DOHH2 (cell line): ENCODE results near the gene RPN1.
A peak's percentile ranks its signal among the peaks of the same experiment; 100 is the strongest.

Experiments used
- H3F3A ChIP-seq: fragments of 200-600 bp; sonication (generic), shearing (Covaris generic); 2 replicates; pipeline ENCODE4 v1.6.0; 2016; ENCODE audit warnings: antibody characterized with exemption, mild to moderate bottlenecking; ENCODE audit not compliant: control insufficient read depth, insufficient read depth
- H3K27ac ChIP-seq: fragments of 200-600 bp; sonication (generic); 2 replicates; pipeline ENCODE4 v1.5.1; 2014; ENCODE audit warnings: low read depth, mild to moderate bottlenecking, low read length, moderate library complexity
- H3K27me3 ChIP-seq: fragments of 200-600 bp; sonication (generic); 2 replicates; pipeline ENCODE4 v1.6.1; 2014; ENCODE audit warnings: mild to moderate bottlenecking, low read length, mixed read lengths; ENCODE audit not compliant: control insufficient read depth
- H3K36me3 ChIP-seq: fragments of 200-600 bp; sonication (generic); 2 replicates; pipeline ENCODE4 v1.6.1; 2014; ENCODE audit warnings: mild to moderate bottlenecking, low read length, moderate library complexity, mixed read lengths; ENCODE audit not compliant: control insufficient read depth
- H3K4me1 ChIP-seq: fragments of 200-600 bp; sonication (generic); 2 replicates; pipeline ENCODE4 v1.6.1; 2014; ENCODE audit warnings: mild to moderate bottlenecking, low read length, mixed read lengths; ENCODE audit not compliant: control insufficient read depth
- H3K4me2 ChIP-seq: fragments of 200-600 bp; sonication (generic); 2 replicates; pipeline ENCODE4 v1.6.0; 2014; ENCODE audit warnings: mild to moderate bottlenecking, low read length, moderate library complexity
- H3K4me3 ChIP-seq: fragments of 200-600 bp; sonication (generic); 2 replicates; pipeline ENCODE4 v1.5.1; 2014; ENCODE audit warnings: mild to moderate bottlenecking, low read length, mixed read lengths
- H3K79me2 ChIP-seq: fragments of 200-600 bp; sonication (generic); 2 replicates; pipeline ENCODE4 v1.6.1; 2014; ENCODE audit warnings: mild to moderate bottlenecking, low read length, mixed read lengths; ENCODE audit not compliant: control insufficient read depth
- H3K9me2 ChIP-seq: fragments of 200-600 bp; sonication (generic); replicated peaks from 2 replicates; pipeline ENCODE4 v1.6.1; 2014; ENCODE audit warnings: mild to moderate bottlenecking, low read length, mixed read lengths; ENCODE audit not compliant: control insufficient read depth
- H3K9me3 ChIP-seq: fragments of 200-600 bp; sonication (generic); 2 replicates; pipeline ENCODE4 v1.6.1; 2014; ENCODE audit warnings: antibody characterized with exemption, low read length, mixed read lengths; ENCODE audit not compliant: control insufficient read depth, insufficient read depth
- H4K20me1 ChIP-seq: fragments of 200-600 bp; sonication (generic); 2 replicates; pipeline ENCODE4 v1.6.0; 2014; ENCODE audit warnings: low read depth, mild to moderate bottlenecking, antibody characterized with exemption, low read length, moderate library complexity; ENCODE audit not compliant: control insufficient read depth, insufficient read depth
- EZH2phosphoT487 ChIP-seq: fragments of 200-600 bp; sonication (generic); IDR thresholded peaks from 2 replicates; pipeline ENCODE4 v1.6.1; 2017; ENCODE audit warnings: borderline replicate concordance, mild to moderate bottlenecking, antibody characterized with exemption, low read length, moderate library complexity, mixed read lengths
- TF ChIP-seq, protein P1 (sequence below): fragments of 200-600 bp; sonication (generic); IDR thresholded peaks from one replicate; pipeline ENCODE4 v1.5.1; 2014; ENCODE audit warnings: antibody characterized with exemption, mild to moderate bottlenecking, low read depth, low read length; ENCODE audit not compliant: poor library complexity, severe bottlenecking

The RPN1 gene

DNA sequence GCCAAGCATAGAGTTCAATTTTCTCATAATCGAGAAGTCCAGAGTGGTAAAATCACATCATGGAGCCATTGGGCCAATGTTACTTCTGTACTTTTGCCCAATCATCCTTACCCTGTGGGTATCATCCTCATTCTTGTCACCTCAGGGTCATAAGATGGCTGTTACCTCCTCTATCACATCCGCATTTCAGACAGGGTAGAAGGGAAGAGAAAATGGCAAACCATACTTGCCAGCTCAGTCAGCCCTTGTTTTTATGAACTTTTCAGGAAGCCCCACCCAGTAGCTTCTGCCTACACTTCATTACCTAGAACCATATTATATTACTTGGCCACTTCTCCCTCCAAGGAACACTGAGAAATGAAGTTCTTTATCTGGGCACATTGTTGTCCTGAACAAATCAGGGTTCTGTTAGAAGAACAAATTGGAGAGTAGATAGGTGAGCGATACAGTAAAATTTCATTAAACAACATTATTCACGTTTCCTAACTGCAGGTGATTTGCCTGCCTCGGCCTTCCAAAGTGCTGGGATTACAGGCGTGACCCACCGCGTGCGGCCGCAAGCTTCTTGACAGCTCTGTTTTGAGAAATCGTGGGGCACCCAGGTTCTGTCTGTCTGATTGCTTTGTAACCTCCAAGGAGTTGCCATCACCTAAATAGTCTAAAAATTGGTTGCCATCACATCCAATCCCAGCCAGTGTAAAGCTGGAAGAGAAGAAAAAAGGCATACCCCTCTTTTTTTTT lies 34.5 kb upstream of the RPN1 start:
- no peaks in the 10 kb centered on the region for H3K36me3 ChIP-seq
- no peak overlapping the region for H3K4me2 ChIP-seq
- H3K27ac ChIP-seq = no peak overlapping the region
- H3F3A ChIP-seq = peaks cover 5% of the 10 kb centered on the region; the same call in 1 of the 2 replicates
- no peaks in the 10 kb centered on the region for H3K9me3 ChIP-seq
- H3K4me1 ChIP-seq = peaks cover 25% of the 10 kb centered on the region
- H3K79me2 ChIP-seq = peaks cover 5% of the 10 kb centered on the region; the same call in 1 of the 2 replicates
- H3K9me2 ChIP-seq = no peaks in the 10 kb centered on the region
- H4K20me1 ChIP-seq = no peaks in the 10 kb centered on the region
- no peaks in the 10 kb centered on the region for H3K27me3 ChIP-seq
- H3K4me3 ChIP-seq = no peak overlapping the region
- TF ChIP-seq, protein P1, sequence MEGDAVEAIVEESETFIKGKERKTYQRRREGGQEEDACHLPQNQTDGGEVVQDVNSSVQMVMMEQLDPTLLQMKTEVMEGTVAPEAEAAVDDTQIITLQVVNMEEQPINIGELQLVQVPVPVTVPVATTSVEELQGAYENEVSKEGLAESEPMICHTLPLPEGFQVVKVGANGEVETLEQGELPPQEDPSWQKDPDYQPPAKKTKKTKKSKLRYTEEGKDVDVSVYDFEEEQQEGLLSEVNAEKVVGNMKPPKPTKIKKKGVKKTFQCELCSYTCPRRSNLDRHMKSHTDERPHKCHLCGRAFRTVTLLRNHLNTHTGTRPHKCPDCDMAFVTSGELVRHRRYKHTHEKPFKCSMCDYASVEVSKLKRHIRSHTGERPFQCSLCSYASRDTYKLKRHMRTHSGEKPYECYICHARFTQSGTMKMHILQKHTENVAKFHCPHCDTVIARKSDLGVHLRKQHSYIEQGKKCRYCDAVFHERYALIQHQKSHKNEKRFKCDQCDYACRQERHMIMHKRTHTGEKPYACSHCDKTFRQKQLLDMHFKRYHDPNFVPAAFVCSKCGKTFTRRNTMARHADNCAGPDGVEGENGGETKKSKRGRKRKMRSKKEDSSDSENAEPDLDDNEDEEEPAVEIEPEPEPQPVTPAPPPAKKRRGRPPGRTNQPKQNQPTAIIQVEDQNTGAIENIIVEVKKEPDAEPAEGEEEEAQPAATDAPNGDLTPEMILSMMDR = no peak
- no peak for TF ChIP-seq EZH2phosphoT487

DNA sequence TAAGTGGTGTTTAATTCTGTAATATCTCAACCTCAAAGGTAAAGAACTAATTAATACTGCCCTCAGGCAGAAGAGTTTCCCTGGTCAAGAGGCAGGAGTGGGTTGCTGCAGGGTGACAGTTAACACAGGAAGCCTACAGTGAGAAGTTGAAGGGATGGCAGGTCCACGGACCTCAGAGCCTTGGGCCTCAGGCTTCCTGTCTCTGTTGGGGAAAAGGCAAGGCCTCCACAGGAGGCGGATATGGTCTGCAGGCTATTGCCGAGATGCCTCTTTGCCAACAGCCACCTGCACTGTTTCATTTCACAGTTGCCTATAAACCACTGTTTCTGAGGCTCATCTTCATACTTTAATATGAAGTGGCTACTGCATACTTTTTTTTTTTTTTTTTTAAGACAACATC lies 33.3 kb upstream of the RPN1 start:
- Histone ChIP-seq H3K4me1 (peaks cover 35% of the 10 kb centered on the region), H3K4me2 (no peak overlapping the region)

DNA sequence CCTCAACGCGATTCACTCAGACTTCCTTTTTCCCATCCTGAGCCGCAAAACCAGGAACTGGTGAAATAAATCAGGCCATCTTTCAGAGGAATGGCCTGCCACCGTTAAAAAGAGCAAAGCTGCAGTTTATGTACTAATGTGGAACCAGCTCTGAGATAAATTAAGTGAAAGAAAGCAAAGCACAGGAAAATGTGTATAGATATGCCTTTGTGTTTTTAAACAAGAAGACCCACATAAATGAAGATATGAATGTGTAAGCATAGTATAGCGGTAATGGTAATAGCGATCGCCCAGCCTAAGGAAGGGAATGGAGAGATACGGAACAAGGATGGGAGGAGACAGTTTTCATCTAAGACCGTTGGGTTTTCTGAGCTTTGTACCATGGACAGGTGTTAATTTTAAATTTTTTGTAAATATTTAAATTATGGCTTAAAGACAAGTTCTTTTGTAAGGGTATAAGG lies 30.8 kb upstream of the RPN1 start:
- peak overlapping the region; percentile 76 for H3K4me2 ChIP-seq
- no peaks in the 10 kb centered on the region for H3K36me3 ChIP-seq
- H3K9me3 ChIP-seq = no peaks in the 10 kb centered on the region
- H3K4me3 ChIP-seq = peak overlapping the region; percentile 83
- no peaks in the 10 kb centered on the region for H3K27me3 ChIP-seq
- TF ChIP-seq, protein P1 = no peak
- TF ChIP-seq EZH2phosphoT487 = no peak
- H4K20me1 ChIP-seq = no peaks in the 10 kb centered on the region
- H3K79me2 ChIP-seq = peaks cover 5% of the 10 kb centered on the region; the same call in 1 of the 2 replicates
- H3F3A ChIP-seq = peaks cover 21% of the 10 kb centered on the region
- H3K9me2 ChIP-seq = no peaks in the 10 kb centered on the region
- peaks cover 39% of the 10 kb centered on the region for H3K4me1 ChIP-seq
- peak overlapping the region; percentile 71 for H3K27ac ChIP-seq

More for the DNA sequence above, 33.3 kb upstream of the RPN1 start:
- Histone ChIP-seq H3K9me3 (no peaks in the 10 kb centered on the region), H3K27ac (no peak overlapping the region), H3F3A (peaks cover 11% of the 10 kb centered on the region), H3K27me3 (no peaks in the 10 kb centered on the region), H3K36me3 (no peaks in the 10 kb centered on the region), H3K9me2 (no peaks in the 10 kb centered on the region), H4K20me1 (no peaks in the 10 kb centered on the region), H3K4me3 (no peak overlapping the region), H3K79me2 (peaks cover 5% of the 10 kb centered on the region; the same call in 1 of the 2 replicates)
- TF ChIP-seq, protein P1 = no peak
- no peak for TF ChIP-seq EZH2phosphoT487
